Measurements from ENCODE around the gene KCNG1. TPM values are rescaled to one million over a fixed set of nuclear protein-coding genes. Genes with fewer than 3 reads are reported as not detected.

KCNG1 gene
- total and polyA plus RNA-seq, 2 of the 8 experiments (the other 6 are each of a cell fraction or from before 2014, with no cell fraction given), result 16.0 to 18.0 TPM

DNA sequence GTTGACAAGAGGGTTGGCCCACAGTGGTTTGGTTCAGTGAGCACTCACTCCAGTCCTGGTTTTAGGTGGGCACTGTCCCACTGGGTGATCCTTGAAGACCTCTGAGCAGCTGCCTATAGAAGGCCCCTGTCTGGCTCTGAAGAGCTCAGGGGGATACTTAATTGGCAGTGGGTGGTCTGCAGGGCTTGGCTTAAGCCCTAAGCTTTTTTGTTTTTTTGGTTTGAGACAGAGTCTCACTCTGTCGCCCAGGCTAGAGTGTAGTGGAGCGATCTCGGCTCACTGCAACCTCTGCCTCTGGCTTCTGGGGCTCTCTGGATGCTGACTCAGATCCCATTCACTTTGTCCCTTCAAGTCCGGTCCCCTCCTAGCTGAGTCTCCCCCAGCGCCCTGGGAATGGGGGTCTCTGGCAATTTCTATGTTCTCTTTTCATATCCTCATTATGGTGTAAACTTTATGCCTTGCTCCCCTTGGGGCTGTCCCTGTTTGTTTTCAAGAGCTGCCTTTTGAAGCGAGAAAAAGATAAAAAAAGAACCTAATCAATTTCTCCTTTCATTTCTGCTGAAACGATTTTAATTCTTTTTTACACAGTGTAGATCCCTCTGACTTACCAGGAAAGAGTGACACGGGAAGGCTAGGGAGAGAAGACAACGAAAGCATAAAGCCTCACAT lies 12.2 kb upstream of the KCNG1 start (continued):
- no peak for TF ChIP-seq SP4 (IDR thresholded peaks at IDR 0.05; ENCODE audit: low read length)
- TF ChIP-seq, protein P1, sequence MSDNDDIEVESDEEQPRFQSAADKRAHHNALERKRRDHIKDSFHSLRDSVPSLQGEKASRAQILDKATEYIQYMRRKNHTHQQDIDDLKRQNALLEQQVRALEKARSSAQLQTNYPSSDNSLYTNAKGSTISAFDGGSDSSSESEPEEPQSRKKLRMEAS (IDR thresholded peaks at IDR 0.05), result no peak

Measured in H1 (cell line).